HCT116 (cell line): ENCODE data around the gene UBE2J2.

ENCODE experiments used
- CTCF ChIP-seq, 3 experiments: fragments of 200-600 bp in 1 of 3; sonication (generic) in 1 of 3; IDR thresholded peaks in 2 of 3; conservative IDR thresholded peaks in 1 of 3; 2 replicates each; pipeline ENCODE4 v1.5.1; 2012 to 2017; ENCODE audit warnings: low read depth in 2 of 3, low read length in 2 of 3, antibody characterized with exemption in 1 of 3, borderline replicate concordance in 1 of 3, control low read depth in 1 of 3, mild to moderate bottlenecking in 1 of 3, mixed read lengths in 1 of 3, mixed run types in 1 of 3, moderate library complexity in 1 of 3; ENCODE audit not compliant: insufficient read depth in 1 of 3
- ELF1 ChIP-seq: IDR thresholded peaks from 2 replicates; pipeline ENCODE4 v1.6.1; 2012; ENCODE audit warnings: low read depth, borderline replicate concordance
- EZH2 ChIP-seq: fragments of 200-600 bp; sonication (generic); IDR thresholded peaks from 2 replicates; pipeline ENCODE4 v1.6.1; 2017; ENCODE audit warnings: antibody characterized with exemption, mixed run types
- MAX ChIP-seq: IDR thresholded peaks from 2 replicates; pipeline ENCODE4 v1.6.1; 2012
- POLR2AphosphoS5 ChIP-seq: IDR thresholded peaks from 2 replicates; pipeline ENCODE4 v1.6.1; 2011; ENCODE audit warnings: mild to moderate bottlenecking, low read depth, low read length, moderate library complexity
- REST ChIP-seq: IDR thresholded peaks from 2 replicates; pipeline ENCODE4 v1.6.1; 2012; ENCODE audit warnings: low read depth
- SIN3A ChIP-seq: IDR thresholded peaks from 2 replicates; pipeline ENCODE4 v1.6.1; 2012; ENCODE audit warnings: low read depth

- TF ChIP-seq REST (no peak), POLR2AphosphoS5 (no peak), CTCF (IDR thresholded peaks at IDR 0.05 in 2 of 3, conservative IDR thresholded peaks at IDR 0.05 in 1 of 3; ENCODE audit: borderline replicate concordance in 1 of 3, insufficient read depth in 1 of 3, low read depth in 2 of 3, low read length in 2 of 3) (no peak), SIN3A (no peak), EZH2 (no peak), MAX (no peak), ELF1 (no peak)
These were observed 12.1 kb upstream of the UBE2J2 start for GRCh38 chr1:1285611-1286311.
